Hepatocyte (in vitro differentiated cells): ENCODE results near the gene CGB5. TPM values are rescaled to one million over a fixed set of nuclear protein-coding genes. Genes with fewer than 3 reads are reported as not detected.

Source experiments
- DNase-seq: peaks from one replicate; pipeline ENCODE4 v3.0.0-alpha.2; 2016; ENCODE audit warnings: low spot score
- H2AFZ ChIP-seq: fragments of 200-600 bp; sonication (generic); 2 replicates; pipeline ENCODE4 v1.6.0; 2016; ENCODE audit warnings: antibody characterized with exemption, mild to moderate bottlenecking
- H3K27ac ChIP-seq: fragments of 200-600 bp; sonication (generic); 2 replicates; pipeline ENCODE4 v1.5.1; 2016; ENCODE audit warnings: mild to moderate bottlenecking
- H3K27me3 ChIP-seq: fragments of 200-600 bp; sonication (generic); 2 replicates; pipeline ENCODE4 v1.6.1; 2016
- H3K36me3 ChIP-seq: fragments of 200-600 bp; sonication (generic); replicated peaks from 2 replicates; pipeline ENCODE4 v1.5.1; 2016; ENCODE audit warnings: low read depth; ENCODE audit not compliant: insufficient read depth
- H3K4me1 ChIP-seq: fragments of 200-600 bp; sonication (generic); 2 replicates; pipeline ENCODE4 v1.5.1; 2016; ENCODE audit warnings: mild to moderate bottlenecking, moderate library complexity; ENCODE audit not compliant: insufficient read depth
- H3K4me2 ChIP-seq: fragments of 200-600 bp; sonication (generic); 2 replicates; pipeline ENCODE4 v1.6.0; 2016
- H3K4me3 ChIP-seq: fragments of 200-600 bp; sonication (generic); 2 replicates; pipeline ENCODE4 v1.5.1; 2016; ENCODE audit warnings: mild to moderate bottlenecking
- H3K79me2 ChIP-seq: fragments of 200-600 bp; sonication (generic); 2 replicates; pipeline ENCODE4 v1.6.0; 2017; ENCODE audit warnings: mild to moderate bottlenecking
- H3K9me2 ChIP-seq: fragments of 200-600 bp; sonication (generic); replicated peaks from 2 replicates; pipeline ENCODE4 v1.6.0; 2017; ENCODE audit warnings: mild to moderate bottlenecking; ENCODE audit not compliant: insufficient read depth
- H3K9me3 ChIP-seq: fragments of 200-600 bp; sonication (generic); 2 replicates; pipeline ENCODE4 v1.5.1; 2016; ENCODE audit warnings: low read depth, mild to moderate bottlenecking
- H4K20me1 ChIP-seq: fragments of 200-600 bp; sonication (generic); 2 replicates; pipeline ENCODE4 v1.6.0; 2016; ENCODE audit warnings: mild to moderate bottlenecking; ENCODE audit not compliant: insufficient read depth, poor library complexity, severe bottlenecking
- CTCF ChIP-seq: fragments of 200-600 bp; sonication (generic); IDR thresholded peaks from 2 replicates; pipeline ENCODE4 v1.5.1; 2016; ENCODE audit warnings: antibody characterized with exemption, mild to moderate bottlenecking; ENCODE audit not compliant: poor library complexity
- EZH2 ChIP-seq: fragments of 200-600 bp; sonication (generic); IDR thresholded peaks from 2 replicates; pipeline ENCODE4 v1.6.1; 2016; ENCODE audit warnings: antibody characterized with exemption, mild to moderate bottlenecking, borderline replicate concordance
- EZH2phosphoT487 ChIP-seq: fragments of 200-600 bp; sonication (generic); IDR thresholded peaks from one replicate; pipeline ENCODE4 v1.6.1; 2018; ENCODE audit warnings: antibody characterized with exemption, mild to moderate bottlenecking, low read depth, moderate library complexity; ENCODE audit not compliant: unreplicated experiment, severe bottlenecking
- WGBS: methylation state at CpG from one replicate; pipeline ENCODE4 v1.1.6; 2016; ENCODE audit warnings: low lambda C conversion rate; ENCODE audit errors: missing lambda C conversion rate; 5-methylcytosine and 5-hydroxymethylcytosine counted together
- polyA plus RNA-seq: library from polyadenylated mRNA; unstranded; fragments of >200 nt; fragmentation: Nextera tagmentation; extraction: Ambion mirVana; gene quantifications from 2 replicates; pipeline ENCODE4 v1.2.1, GENCODE V29; 2016
- total RNA-seq: library from RNA; depleted of rRNA; stranded (reverse); fragments of >200 nt; gene quantifications from 2 replicates; pipeline ENCODE4 v1.2.3, GENCODE V29; 2014

The CGB5 gene
- total and polyA plus RNA-seq, 2 experiments from 2014 or later, result 0.22 to 1.9 TPM

GRCh38 chr19:49014123-49014869 is 29.4 kb upstream of the CGB5 start:
- Histone ChIP-seq H3K4me2 (no peak overlapping the region), H3K4me3 (no peak overlapping the region), H3K79me2 (no peaks in the 10 kb centered on the region), H3K9me3 (no peaks in the 10 kb centered on the region), H3K4me1 (peaks cover 9% of the 10 kb centered on the region), H3K27me3 (peaks cover 11% of the 10 kb centered on the region), H4K20me1 (no peaks in the 10 kb centered on the region), H2AFZ (no peak overlapping the region), H3K36me3 (no peaks in the 10 kb centered on the region), H3K9me2 (no peaks in the 10 kb centered on the region), H3K27ac (no peak overlapping the region)
- DNase-seq, result no peak
- TF ChIP-seq EZH2phosphoT487, result no peak
- 97% methylated on average over 29 of the region's 32 CpGs for WGBS

- Histone ChIP-seq H3K4me1 (peaks cover 9% of the 10 kb centered on the region), H3K9me3 (no peaks in the 10 kb centered on the region), H3K4me2 (no peak overlapping the region), H2AFZ (no peak overlapping the region), H3K4me3 (no peak overlapping the region), H3K9me2 (no peaks in the 10 kb centered on the region), H3K79me2 (no peaks in the 10 kb centered on the region), H3K36me3 (no peaks in the 10 kb centered on the region), H3K27ac (no peak overlapping the region), H3K27me3 (peaks cover 16% of the 10 kb centered on the region), H4K20me1 (no peaks in the 10 kb centered on the region)
- TF ChIP-seq CTCF, result no peak
- 94% methylated on average over 17 of the region's 18 CpGs for WGBS
- DNase-seq, result no peak
These were observed 28.8 kb upstream of the CGB5 start for GRCh38 chr19:49014870-49015255.

GRCh38 chr19:49016067-49016839 is 27.4 kb upstream of the CGB5 start:
- no peak overlapping the region for H3K4me3 ChIP-seq
- no peaks in the 10 kb centered on the region for H4K20me1 ChIP-seq
- no peaks in the 10 kb centered on the region for H3K9me3 ChIP-seq
- H3K27ac ChIP-seq, result no peak overlapping the region
- DNase-seq, result no peak
- peaks cover 27% of the 10 kb centered on the region for H3K27me3 ChIP-seq
- 95% methylated on average over 24 of the region's 29 CpGs for WGBS
- no peaks in the 10 kb centered on the region for H3K36me3 ChIP-seq
- no peak overlapping the region for H2AFZ ChIP-seq
- no peaks in the 10 kb centered on the region for H3K79me2 ChIP-seq
- H3K4me1 ChIP-seq, result peaks cover 9% of the 10 kb centered on the region
- no peaks in the 10 kb centered on the region for H3K9me2 ChIP-seq
- TF ChIP-seq EZH2, result no peak
- TF ChIP-seq CTCF, result no peak
- no peak for TF ChIP-seq EZH2phosphoT487
- H3K4me2 ChIP-seq, result no peak overlapping the region

- WGBS, result 77% methylated on average over 17 of the region's 17 CpGs
- H3K27me3 ChIP-seq, result peaks cover 27% of the 10 kb centered on the region
- H3K27ac ChIP-seq, result no peak within 1 kb of the TSS
- DNase-seq, result no peak
- H3K4me3 ChIP-seq, result peak within 1 kb of the TSS; percentile 36
- no peaks in the 10 kb centered on the region for H3K9me3 ChIP-seq
- no peaks in the 10 kb centered on the region for H3K9me2 ChIP-seq
- peak within 1 kb of the TSS; percentile 91 for H3K4me2 ChIP-seq
- H4K20me1 ChIP-seq, result no peaks in the 10 kb centered on the region
- peaks cover 9% of the 10 kb centered on the region for H3K4me1 ChIP-seq
- no peaks in the 10 kb centered on the region for H3K79me2 ChIP-seq
- TF ChIP-seq EZH2phosphoT487 (no peak), EZH2 (no peak), CTCF (no peak)
- H2AFZ ChIP-seq, result peak within 1 kb of the TSS; percentile 6
- no peaks in the 10 kb centered on the region for H3K36me3 ChIP-seq
These were observed 26.5 kb upstream of the CGB5 start, which contains the start of gene LHB for GRCh38 chr19:49017041-49017665. Gene LHB (minus strand): TSS chr19:49017091. CDS start chr19:49017081, 10 bp downstream.
